GM15510 (cell line): ENCODE data around the gene ANKRD26.

Source experiments
- POLR2A ChIP-seq: IDR thresholded peaks from 3 replicates; pipeline ENCODE4 v1.6.1; 2011; ENCODE audit warnings: borderline replicate concordance; ENCODE audit not compliant: insufficient read length; ENCODE audit errors: extremely low read depth

ANKRD26 gene

DNA sequence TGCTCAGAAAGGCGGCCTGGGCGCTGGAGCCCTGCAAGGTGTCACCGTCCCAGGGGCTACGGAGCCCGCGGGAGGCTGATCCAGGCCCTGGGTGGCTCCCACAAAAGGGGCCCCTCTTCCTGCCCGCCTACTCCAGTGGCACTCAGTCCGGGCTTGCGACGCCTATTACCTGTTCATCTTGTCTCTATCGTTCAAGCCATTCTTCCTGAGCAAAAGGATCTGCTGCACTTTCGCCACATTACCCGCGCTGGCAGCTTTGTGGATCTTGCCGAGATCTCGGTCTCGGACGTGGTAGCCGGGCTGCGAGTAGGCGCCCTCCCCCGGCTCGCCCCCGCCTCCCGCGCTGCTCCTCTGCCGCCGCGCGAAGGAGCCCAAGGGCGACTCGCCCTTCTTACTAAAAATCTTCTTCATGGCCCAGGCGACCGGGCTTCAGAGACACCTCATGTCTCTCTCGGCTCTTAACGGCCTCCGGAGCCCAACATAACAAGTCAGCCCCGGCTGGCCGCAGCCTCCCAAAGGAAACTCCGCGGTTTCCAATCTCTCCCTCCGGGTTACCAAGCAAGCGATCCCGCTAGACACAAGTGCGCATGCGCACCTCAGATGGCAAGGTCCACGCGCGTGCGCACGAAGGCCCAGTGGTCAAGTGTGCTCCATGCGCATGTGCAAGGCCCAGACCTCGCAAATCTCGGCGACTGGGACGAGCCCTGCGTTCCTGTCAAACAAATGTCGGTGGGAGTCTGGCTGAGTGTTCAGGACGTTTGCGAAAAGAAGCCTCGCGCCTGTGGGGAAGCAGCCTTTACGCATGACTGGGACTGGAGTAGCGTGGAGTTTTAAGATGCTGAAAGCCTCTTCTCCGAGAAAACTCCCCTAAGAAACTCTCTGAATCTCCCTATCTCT is at the start of gene ANKRD26:
Gene ANKRD26, minus strand, starts transcription at position 579 of the 897 bp plus-strand sequence. Its CDS starts 168 bp downstream, at position 411.
- TF ChIP-seq POLR2A = peak; percentile 89

DNA sequence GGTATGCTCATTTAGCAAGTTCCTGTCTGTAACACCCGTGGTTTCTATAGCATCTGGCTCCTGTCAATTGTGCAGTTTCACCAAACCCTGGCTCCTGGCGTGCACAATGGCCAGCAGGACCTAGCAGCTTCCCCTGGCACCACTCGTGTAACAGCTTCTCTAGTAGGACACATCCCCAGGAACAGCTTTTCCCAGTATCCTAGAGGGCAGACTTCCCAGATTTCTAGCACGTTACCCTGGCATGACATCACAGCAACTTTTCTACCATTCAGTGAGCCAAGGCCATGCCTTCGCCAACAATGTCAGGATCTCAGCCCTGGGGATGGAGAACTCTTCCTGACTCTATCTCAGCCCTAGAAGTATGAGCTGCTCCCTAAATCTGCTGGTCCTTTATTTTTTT is 47.4 kb upstream of the ANKRD26 start:
- no peak for TF ChIP-seq POLR2A

DNA sequence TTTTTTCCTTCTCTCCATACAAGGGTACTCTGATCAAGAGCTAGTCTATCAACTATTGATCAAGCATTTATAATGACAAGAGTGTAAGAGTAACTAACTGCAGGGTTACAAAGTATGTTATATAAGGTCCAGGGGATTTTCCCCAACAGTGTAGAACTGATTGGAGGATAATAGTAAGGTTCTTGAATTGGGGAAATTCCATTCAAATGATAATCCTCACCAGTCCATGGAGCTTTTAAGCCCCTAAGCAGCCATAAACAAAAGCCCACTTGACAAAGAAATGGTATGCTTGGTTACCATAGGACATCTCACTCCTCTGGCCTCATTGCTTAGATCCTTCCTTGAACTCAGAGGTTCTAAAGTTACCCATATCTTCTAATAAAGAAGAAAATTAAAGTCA is 45.6 kb upstream of the ANKRD26 start:
- no peak for TF ChIP-seq POLR2A

DNA sequence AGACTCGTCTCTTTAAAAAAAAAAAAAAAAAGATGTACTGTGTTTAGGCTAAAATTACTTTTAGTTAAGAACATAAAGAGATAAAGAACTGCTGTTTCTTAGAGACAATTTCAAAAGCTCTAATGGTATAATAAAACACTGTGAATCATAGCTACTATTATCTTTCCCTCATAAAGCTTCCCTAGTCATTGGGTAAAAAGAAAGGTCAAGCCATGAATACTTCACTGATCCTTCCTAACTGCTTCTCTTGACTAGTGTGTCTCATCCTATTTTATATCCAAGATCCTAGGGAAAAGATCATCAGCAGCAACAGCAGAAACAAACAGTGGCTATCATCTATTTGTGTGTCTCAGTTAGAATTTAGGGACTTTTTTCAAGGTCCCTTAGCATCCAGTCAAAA is 43.4 kb upstream of the ANKRD26 start:
- no peak for TF ChIP-seq POLR2A

DNA sequence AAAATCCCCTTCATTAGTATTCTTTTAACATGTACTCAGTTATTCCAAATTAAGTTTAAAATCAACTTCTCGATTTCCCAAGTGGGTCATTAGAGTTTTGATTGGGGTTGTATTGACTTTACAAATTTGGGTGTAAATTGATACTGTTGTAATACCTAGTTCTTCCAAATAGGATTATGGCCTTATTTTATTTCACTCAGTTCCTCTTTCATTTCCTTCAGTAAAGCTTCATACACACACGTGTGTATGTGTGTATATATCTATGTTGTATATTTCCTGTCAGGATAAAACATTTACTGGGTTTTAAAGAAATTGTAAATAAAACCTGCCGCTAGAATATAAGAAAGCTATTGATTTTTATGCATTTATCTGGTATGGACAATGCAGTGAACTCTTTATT is 38.0 kb upstream of the ANKRD26 start:
- no peak for TF ChIP-seq POLR2A

DNA sequence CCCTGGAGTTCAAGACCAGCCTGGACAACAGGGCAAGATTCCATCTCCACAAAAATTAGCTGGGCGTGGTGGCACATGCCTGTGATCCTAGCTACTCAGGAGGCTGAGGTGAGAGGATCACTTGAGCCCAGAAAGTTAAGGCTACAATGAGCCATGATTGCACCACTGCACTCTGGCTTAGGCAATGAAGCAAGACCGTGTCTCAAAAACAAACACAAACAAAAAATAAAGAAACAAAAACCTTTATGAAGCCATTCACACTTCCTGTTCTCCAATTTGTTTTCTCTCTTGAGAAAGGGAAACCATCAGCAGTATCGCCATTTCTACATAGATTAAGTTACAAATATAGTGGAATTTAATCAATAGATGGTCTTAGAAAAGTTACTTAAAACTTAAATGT is 34.1 kb upstream of the ANKRD26 start:
- TF ChIP-seq POLR2A = no peak

DNA sequence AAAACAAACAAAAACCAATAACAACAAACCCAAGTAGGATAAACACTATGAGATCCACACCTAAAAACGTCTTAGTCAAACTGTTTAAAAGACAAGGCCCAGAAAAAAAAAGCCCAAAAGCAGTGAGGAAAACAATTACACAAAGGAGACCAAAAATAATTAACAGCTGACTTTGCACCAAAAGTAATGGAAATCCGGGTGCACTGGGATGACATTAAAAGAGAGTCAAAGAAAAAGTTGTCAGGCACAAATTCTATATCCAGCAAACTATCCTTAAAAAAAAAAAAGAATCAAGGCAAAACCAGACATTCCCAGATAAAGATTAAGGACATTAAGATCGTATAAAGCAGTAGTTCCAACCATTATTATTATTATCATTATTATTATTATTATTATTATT is 7.9 kb upstream of the ANKRD26 start:
- no peak for TF ChIP-seq POLR2A

DNA sequence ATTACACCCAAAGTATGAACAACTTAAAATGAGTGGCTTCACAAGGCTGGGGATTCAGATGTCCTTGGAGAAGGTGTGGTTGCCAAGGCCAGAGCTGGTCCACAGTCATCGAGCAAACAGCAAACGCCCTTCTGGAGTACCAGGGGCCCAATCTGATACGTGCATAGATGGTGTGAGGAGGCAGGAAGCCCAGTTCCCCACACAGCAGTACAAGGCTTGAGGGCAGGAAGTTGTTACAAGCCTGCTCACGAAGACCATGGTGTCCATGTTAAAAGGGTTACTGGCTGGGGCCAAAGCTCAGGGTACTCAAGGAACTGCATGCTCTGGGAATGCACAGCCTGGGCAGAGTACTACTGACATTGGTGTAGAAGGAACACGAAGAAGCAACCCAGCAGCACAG is 4.6 kb upstream of the ANKRD26 start:
- no peak for TF ChIP-seq POLR2A

DNA sequence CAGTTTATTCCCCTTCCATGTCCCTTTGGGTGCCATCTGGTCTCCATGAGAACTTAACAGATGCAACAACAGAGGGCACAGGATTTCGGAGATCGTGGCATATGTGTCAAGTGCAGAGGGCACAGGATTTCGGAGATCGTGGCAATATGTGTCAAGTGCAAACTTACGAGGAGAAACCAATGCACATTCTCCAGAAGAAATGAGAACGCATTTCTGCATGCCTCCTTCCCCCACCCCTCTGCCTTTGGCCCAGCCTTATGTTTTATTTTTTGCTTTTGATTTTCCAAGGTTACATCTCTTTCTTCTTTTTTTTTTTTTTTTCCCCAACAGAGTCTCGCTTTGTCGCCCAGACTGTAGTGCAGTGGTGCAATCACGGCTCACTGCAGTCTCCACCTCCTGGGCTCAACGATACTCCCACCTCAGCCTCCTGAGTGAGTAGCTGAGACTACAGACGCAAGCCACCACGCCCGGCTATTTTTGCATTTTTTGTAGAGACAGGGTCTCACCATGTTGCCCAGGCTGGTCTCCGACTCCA is 586 bp upstream of the ANKRD26 start:
- no peak for TF ChIP-seq POLR2A

DNA sequence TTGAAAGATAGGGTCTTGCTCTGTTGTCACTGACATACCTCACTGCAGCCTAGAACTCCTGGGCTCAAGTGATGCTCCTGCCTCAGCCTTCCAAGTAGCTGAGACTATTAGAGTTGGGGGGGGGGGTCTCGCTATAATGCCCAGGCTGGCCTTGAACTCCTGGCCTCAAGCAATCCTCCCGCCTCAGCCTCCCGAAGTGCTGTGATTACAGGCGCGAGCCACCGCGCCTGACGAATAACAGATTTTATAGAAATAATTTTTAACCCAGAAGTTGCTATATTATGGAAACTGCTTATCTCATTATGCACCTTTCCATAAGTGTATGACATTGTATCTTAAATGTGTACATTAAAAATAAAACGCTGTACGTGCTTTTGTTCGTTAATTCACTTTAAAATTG is 846 bp downstream of the ANKRD26 start:
- TF ChIP-seq POLR2A = no peak

DNA sequence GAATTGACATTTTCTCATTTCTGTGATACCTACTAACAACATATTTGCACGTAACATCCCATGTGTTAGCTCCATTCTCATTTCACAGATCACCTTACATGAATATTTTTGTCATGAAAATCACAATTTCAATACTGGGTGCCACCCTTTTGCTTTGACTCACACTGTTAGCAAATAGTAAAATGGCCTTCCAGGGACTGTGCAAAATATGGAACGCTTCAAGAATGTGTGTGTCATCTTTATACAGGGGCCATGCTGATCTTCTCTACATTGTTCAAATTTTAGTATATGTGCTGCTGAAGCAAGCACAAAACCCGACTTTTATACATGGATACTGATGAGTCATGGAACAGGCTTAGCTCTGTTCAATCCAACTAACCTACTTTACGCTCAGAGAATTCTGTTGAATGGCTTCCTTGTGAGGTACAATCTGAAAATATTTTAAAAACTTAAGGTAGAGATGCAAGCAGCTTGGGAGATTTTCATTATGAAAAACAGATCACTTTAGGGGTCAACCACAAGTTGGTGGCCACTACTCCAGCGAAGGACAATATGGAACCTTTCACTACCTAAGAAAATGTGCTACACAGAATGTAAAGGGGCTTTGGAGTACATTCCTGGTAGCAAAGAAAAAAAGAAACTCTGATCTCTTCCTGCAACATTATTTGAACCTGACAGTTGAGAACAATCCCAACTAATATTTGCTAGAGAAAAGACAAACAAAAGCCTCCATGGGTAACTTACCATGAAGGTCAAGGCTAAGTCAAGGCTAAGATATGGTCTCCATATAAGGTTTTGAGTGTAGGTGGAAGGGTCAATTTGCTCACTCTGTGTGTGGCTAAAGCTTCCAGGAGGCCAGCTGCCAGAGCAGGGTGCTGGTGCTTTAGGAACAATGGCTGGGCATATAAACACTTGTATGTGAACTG is 11.9 kb downstream of the ANKRD26 start:
- TF ChIP-seq POLR2A = no peak

DNA sequence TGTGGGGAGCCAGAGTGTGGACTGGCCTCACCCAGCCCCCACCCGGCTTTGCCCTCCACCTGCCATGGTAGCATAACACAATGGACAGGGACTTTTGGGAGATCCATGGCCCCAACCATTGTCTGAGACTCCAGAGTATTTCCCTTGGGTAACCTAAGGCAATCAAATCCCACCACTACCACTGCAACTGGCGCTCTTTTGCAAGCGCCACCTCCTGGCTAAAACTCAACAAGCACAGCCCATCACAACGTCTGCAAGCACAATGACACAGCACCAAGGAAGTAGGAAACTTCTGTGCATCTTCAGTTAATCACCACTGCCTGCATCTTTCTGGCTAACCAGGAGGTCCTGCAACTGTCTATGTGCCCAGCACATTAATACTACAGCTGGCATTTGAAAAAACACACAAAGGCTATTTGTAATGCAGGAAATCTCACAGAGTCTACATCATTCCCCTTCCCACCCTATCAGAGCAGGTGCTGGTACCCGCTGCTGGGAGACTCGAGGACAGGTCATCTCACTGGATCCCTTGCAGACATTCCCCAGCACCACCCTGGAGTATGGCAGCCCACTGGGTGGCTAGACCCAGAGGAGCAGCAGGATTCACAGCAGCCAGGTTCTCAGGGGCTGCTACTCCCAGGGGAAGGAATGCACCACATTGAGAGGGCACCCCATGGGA is 27.7 kb downstream of the ANKRD26 start:
- no peak for TF ChIP-seq POLR2A

DNA sequence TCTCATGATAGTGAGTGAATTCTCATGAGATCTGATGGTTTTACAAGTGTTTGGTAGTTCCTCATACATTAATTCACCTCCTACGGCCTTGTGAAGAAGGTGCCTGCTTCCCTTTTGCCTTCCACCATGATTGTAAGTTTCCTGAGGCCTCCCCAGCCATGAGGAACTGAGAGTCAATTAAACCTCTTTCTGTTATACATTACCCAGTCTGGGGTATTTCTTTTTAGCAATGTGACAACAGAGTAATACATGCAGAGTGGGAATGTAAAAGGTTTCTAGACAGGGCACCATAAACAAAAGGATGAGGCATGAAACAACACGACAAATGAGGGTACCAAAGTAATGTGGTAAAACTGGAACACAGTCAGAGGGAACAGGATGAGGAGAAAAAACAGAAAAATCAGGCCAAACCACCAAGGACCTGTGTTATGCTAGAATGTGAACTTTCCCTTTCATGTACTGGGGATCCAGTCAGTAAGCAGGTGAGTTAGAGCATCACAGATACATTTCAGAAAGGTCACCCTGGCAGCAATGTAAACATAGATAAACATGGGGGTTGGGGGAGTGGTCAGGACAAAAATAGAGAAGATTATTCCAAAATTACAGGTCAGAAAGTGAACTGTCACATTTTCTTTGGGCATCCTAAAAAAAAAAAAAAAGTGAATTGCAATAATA is 31.9 kb downstream of the ANKRD26 start:
- no peak for TF ChIP-seq POLR2A

DNA sequence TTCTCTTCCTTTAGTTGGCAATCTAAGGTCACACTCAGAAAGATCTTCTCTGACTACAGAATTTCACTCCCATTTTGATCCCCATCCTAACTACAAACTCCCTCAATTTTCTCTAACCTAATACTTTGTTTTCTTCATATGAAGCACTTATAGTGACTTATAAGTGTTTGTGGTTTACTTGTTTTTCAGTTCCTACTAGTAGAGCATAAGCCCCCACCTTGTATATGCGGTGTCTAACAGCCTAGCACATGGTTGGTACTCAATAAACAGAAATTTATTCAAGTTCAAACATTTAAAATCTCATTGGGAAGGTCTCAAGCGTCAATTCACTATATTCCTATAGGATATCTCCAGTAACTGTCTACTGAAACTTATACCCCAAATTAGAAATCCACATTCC is 35.2 kb downstream of the ANKRD26 start:
- TF ChIP-seq POLR2A = no peak
